Measurements from ENCODE around the gene M6PR.

- TF ChIP-seq CTCF (IDR thresholded peaks at IDR 0.05) (no peak), EP300 (IDR thresholded peaks at IDR 0.05) (no peak), POLR2A (IDR thresholded peaks at IDR 0.05) (no peak)
Observed at GRCh38 chr12:8922544-8922943, 26.9 kb downstream of the M6PR start.
